GM18505 (cell line): ENCODE data around the gene MON2.
"Not testable (repeated sequence)": the region's sequence is repeated elsewhere in the genome, so short reads cannot be mapped to it uniquely, and the experiment has no call there.

Experiments
- ATAC-seq: cut with Tn5 transposase; IDR thresholded peaks from one replicate; pipeline ENCODE4 v1.9.1; 2021; ENCODE audit not compliant: unreplicated experiment
- POLR2A ChIP-seq: IDR thresholded peaks from 4 replicates; pipeline ENCODE4 v1.6.1; 2011; ENCODE audit warnings: borderline replicate concordance; ENCODE audit not compliant: insufficient read depth, insufficient read length; ENCODE audit errors: extremely low read depth

MON2 gene

DNA sequence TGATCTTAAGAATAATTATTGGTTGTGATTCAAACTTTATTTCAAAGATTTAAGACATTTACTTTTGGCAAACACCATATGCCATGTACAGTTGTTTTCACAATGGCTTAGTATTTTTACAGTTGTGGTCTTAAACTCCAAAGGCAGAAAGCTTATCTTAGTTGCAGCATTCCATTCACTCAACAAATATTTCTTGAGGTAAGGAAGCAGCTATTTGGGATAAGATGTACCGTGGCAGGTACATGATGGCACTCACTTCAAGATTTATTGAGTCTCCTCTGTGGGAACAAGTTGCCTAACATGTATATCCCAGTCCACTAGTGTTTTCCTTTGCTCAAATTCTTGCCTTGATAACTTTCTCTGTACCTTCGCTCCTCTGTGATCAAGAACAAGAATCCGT is 8.0 kb upstream of the MON2 start:
- no peak for TF ChIP-seq POLR2A
- no peak for ATAC-seq

DNA sequence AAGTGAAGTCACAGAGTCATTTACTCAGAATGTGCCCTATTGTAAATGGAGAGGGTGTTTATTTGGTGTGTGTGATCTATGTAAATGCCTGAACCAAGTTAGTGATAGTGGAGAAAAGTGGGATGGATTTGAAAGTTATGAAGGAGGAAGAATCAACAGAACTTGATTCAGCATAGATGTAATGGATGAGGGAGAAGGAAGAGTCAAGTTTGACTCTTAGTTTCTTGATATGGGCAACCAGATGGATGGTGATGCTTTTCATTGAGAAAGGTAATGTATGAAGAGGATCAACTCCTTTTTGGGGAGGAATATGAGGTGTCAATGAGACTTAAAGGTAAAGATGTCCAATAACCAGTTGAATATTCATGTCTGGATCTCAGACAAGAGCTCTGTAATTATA is 6.7 kb upstream of the MON2 start:
- no peak for ATAC-seq

DNA sequence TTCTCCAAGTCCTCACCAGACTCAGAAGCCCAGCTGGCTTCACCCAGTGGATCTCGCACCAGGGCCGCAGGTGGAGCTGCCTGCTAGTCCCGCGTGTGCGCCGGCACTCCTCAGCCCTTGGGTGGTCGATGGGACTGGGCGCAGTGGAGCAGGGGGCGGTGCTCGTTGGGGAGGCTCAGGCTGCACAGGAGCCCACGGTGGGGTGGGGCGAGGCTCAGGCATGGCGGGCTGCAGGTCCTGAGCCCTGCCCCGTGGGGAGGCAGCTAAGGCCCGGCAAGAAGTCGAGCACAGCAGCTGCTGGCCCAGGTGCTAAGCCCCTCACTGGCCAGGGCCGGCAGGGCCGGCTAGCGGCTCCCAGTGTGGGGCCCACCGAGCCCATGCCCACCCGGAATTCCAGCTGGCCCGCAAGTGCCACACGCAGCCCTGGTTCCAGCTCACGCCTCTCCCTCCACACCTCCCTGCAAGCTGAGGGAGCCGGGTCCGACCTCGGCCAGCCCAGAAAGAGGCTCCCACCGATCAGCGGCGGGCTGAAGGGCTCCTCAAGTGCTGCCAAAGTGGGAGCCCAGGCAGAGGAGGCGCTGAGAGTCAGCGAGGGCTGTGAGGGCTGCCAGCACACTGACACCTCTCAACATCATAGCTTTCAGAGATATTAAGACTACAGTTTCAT is 5.3 kb upstream of the MON2 start:
- ATAC-seq = not testable (repeated sequence)

More for the DNA sequence above, 6.7 kb upstream of the MON2 start:
- TF ChIP-seq POLR2A = no peak

DNA sequence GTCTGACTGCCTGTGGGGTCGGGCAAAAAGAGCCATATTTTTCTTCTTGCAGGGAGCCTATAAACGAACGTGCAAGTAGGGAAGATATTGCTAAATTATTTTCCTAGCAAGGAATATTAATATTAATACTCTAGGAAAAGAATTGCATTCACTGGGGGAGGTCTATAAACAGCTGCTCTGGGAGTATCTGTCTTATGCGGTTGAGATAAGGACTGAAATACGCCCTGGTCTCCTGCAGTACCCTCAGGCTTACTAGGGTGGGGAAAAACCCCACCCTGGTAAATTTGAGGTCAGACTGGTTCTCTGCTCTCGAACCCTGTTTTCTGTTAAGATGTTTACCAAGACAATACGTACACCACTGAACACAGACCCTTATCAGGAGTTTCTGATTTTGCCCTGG is 3.4 kb upstream of the MON2 start:
- not testable (repeated sequence) for ATAC-seq

DNA sequence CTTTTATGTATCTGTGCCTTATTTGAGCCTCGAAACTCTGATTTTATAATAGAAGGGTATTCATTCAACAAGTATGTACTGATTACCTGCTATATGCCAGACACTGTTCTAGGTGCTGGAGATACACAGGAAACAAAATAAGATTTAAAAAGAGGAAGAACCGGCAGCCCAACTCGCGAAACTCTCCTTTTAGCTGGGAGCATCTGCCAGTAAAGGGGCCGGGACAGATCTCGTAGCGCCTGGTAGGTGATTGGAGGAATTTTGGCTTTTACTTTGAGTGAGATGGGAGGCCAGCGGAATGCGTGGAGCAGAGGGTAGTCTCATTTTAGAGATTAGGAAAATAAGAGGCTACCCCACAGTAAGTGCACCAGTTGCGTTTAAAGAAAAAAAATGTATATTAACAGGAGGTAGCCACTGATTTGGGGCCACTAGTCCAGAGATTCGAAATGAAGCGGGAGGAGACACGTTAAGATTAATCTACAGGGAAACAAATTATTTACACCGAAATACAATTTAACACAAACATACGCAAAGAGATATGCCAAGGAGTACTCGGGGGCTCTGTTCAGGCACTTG is 520 bp upstream of the MON2 start:
- peak; percentile 32 for ATAC-seq
- no peak for TF ChIP-seq POLR2A

DNA sequence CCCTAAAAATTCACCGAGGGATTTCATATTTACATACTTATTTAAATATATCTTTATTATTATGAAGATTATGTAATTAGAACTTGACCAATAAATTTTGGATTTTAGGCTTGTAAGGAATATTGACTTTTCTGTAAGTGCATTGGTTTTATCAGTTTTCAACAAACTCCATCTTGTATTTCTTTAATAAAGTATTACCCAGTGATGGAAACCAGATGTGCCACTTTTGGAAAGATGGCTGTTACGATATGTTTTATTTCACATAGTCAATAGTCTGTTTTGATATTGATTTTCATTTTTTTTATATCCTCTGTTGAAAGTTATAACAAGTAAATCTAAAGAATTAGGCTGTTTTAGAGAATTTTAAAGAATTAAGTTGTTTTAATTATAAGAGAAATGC is 1.8 kb downstream of the MON2 start:
- TF ChIP-seq POLR2A = no peak
- no peak for ATAC-seq

DNA sequence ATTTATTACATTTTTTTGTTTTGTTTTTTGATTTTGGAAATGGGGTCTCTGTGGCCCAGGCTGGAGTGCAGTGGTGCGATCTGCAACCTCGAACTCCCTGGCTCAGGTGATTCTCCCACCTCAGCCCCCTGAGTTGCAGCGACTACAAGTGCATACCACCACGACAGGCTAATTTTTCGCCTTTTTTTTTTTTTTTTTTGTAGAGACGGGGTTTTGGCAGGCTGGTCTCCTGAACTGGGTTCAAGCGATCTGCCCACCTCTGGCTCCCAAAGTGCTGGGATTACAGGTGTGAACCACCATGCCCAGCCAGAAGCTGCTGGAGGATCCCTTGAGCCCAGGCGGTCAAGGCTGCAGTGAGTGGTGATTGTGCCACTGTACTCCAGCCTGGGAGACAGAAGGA is 2.3 kb downstream of the MON2 start:
- no peak for TF ChIP-seq POLR2A
- no peak for ATAC-seq

DNA sequence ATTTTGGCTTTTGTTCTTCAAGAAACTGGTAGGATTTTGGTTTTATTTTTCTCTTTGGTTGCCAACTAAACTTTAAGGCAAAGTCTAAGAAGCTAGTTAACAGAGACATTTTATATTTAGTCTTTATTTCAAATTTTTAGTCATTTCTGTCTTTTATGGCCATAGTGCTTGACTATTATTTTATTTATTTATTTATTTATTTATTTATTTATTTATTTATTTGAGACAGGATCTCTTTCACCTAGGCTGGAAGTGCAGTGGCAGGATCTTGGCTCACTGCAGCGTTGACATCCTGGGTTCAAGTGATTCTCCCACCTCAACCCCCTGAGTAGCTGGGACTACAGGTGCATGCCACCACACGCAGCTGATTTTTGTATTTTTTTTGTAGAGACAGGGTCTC is 3.1 kb downstream of the MON2 start:
- ATAC-seq = no peak

DNA sequence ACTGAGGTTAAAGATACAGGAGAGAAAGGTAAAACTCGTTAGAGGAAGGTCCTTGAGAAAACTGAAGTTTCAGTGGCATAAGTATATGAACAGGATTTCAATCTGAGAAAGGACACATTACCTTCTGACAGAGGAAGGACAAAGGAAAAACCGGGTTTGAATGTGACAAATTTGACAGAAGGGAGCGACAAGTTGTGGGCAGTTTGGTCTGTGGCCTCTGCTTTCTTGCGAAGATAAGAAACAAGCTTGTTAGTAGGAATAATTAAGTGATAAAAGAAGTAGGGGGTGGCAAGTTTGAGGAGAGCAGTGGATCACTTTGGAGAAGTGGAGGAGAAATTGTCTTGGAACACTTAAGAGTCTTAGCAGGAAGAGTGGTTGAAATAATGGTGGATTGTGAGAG is 5.1 kb downstream of the MON2 start:
- TF ChIP-seq POLR2A = no peak
- ATAC-seq = no peak

More for the DNA sequence above, 3.1 kb downstream of the MON2 start:
- no peak for TF ChIP-seq POLR2A

DNA sequence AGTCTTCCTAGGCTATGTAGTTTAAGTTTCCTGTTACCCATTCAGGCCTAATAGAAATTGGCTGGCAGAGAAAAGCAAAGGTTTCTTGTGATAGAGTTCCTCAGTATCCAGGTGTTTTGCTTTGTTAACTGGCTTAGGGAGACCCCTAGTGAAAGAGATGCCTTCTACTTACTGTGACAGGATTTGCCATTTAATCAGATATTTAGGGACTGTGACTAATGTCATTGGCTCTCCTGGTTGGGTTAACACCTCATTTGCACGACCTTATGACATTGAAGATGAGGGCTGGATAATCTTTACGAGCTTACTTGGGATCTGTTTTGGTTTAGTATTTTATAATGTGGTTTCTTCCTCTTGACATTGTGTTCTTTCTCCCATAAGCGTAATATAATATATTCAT is 5.8 kb downstream of the MON2 start:
- TF ChIP-seq POLR2A = no peak
- ATAC-seq = no peak

DNA sequence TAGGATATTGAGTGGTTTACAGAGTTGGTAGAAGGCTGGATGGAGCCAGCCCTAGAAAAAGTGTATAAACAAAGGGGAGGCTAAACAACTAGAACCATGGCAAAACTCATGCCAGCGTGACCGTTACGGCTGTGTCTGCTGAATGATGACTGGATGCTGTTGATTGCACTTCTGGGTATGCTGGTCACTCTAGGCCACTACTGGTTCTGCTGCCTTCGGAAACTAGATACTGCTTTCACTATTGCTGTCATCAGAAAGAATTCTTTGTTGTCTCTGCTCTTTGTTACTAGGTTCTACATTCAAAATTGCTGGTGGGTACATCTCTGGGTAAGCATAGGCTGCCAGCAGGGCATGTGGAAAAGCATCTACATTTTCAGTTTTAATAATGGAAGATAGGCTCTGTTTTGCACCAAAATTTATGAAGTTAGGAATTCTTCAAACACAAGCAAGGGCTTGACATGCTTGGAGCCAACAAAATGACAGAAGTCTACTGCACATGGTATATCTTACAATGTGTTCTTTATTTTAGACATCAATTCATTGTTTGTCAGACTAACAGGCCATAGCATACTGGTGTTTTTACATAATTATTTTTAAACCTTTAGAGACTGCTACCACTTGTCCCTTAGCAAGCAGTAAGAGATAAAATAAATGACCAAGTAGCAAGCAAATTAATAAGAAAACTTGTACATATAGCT is 15.4 kb downstream of the MON2 start:
- no peak for ATAC-seq
- no peak for TF ChIP-seq POLR2A

DNA sequence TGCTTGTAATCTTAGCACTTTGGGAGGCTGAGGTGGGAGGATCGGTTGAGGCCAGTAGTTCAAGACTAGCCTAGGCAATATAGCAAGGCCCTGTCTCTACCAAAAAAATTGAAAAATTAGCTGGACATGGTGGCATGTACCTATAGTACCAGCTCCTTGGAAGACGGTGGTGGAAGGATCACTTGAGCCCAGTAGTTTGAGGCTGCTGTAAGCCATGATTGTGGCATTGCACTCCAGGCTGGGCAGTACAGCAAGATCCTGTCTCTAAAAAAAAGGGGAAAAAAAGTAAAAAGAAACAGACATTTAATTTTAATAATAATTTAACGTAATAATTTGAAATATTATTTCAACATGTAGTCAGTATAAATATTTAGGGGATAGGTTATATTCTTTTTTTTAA is 16.1 kb downstream of the MON2 start:
- no peak for TF ChIP-seq POLR2A
- no peak for ATAC-seq

DNA sequence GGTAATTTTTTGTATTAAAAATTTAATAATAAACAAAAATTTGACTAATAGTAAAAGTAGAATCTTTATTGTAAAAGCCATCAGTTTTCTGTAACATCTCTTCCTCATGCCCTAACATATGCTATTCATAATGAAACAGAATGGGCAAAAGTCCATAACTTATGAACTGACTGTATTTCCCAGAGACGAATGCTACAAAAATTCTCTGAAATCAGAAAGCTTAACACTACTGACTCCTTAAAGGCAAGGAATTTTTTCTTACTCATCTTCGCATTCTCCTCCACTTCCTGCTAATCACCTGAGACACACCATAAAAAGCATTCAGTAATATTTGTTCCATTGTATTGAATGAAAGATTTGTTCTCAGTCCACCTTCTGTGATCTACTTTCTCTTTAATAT is 17.6 kb downstream of the MON2 start:
- no peak for TF ChIP-seq POLR2A
- ATAC-seq = peak; percentile 49

DNA sequence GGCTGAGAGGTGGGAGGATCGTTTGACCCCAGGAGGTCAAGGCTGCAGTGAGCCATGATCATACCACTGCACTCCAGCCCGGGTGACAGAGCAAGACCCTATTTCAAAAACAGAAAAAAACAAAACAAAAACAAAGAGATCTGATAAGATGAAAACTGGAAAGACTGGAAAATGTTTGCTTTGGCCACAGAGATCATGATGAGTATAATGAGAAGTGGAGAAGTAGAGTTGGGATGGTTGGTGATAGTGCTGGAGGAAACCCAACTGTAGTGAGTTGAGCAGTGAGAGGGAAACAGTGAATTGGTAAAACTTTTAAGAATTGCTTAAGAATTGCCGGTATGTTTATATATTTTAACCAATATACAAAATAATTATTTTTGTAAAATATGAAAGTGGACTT is 39.2 kb downstream of the MON2 start:
- ATAC-seq = no peak
- TF ChIP-seq POLR2A = no peak

DNA sequence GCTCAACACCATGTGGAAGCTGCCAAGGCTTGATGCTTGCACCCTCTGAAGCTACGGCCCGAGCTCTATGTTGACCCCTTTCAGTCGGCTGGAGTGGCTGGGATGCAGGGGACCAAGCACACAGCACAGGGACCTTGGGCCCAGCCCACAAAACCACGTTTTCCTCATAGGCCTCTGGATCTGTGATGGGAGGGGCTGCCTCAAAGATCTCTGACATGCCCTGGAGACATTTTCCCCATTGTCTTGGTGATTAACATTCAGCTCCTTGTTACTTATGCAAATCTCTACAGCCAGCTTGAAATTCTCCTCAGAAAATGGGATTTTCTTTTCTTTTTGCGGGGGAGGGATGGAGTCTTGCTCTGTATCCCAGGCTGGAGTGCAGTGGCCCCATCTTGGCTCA is 46.3 kb downstream of the MON2 start:
- no peak for ATAC-seq
- TF ChIP-seq POLR2A = no peak

DNA sequence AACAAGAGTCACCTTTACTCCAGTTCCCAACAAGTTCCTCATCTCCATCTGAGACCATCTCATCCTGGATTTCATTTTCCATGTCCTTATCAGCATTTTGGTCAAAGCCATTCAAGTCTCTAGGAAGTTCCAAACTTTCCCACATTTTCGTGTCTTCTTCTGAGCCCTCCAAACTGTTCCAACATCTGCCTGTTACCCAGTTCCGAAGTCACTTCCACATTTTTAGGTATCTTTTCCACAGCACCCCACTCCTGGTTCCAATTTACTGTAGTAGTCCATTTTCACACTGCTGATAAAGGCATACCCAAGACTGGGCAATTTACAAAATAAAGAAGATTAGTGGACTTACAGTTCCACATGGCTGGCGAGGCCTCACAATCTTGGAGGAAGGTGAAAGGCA is 47.5 kb downstream of the MON2 start:
- not testable (repeated sequence) for ATAC-seq
